Endothelial cell of umbilical vein (primary cell): ENCODE measurements around the gene NQO1. TPM values are rescaled to one million over a fixed set of nuclear protein-coding genes. Genes with fewer than 3 reads are reported as not detected.

Experiments
- BruUV-seq: library from RNA; stranded (reverse); fragments of 400-500 nt; replicated peaks from 2 replicates; lab custom pipeline; 2021; lab: Mats Ljungman, UMichigan
- CTCF ChIA-PET: fragments of 300-600, 350-600 bp; sonication (Branson Sonifier 250); formaldehyde crosslinking; loops from one replicate; lab custom pipeline; 2021; ENCODE audit warnings: antibody characterized with exemption, inconsistent platforms; lab: Charles Lee
- POLR2A ChIA-PET: fragments of 300-600, 350-600 bp; sonication (Branson Sonifier 250); formaldehyde crosslinking; loops from one replicate; lab custom pipeline; 2021; ENCODE audit warnings: antibody characterized with exemption, inconsistent platforms; lab: Charles Lee
- DNase-seq: peaks from one replicate; pipeline ENCODE4 v3.0.0-alpha.2; 2011; ENCODE audit warnings: low read depth, low spot score
- FAIRE-seq: peaks from 2 replicates; lab custom pipeline; 2011; peaks lifted over from hg19 to GRCh38; lab: Jason Lieb, UNC
- H2AFZ ChIP-seq: 2 replicates; pipeline ENCODE4 v1.6.0; 2012; ENCODE audit warnings: low read depth, low read length, control low read depth, inconsistent platforms
- H3K27ac ChIP-seq: 2 replicates; pipeline ENCODE4 v1.5.1; 2011; ENCODE audit warnings: low read depth, mild to moderate bottlenecking, control low read depth, low read length, moderate library complexity; ENCODE audit not compliant: insufficient read depth
- H3K27me3 ChIP-seq, 2 experiments: 2 replicates each; pipeline versions ENCODE4 v1.6.0 to v1.6.1; 2011; ENCODE audit warnings: low read length in 2 of 2, mixed read lengths in 1 of 2; ENCODE audit not compliant: control insufficient read depth in 2 of 2, insufficient read depth in 2 of 2
- H3K36me3 ChIP-seq, 2 experiments: 2 replicates in 1 of 2; 3 replicates in 1 of 2; pipeline ENCODE4 v1.5.1; 2011; ENCODE audit warnings: low read length in 2 of 2, mild to moderate bottlenecking in 1 of 2, moderate library complexity in 1 of 2; ENCODE audit not compliant: control insufficient read depth in 2 of 2, insufficient read depth in 2 of 2; ENCODE audit errors: extremely low read depth in 1 of 2
- H3K4me1 ChIP-seq: 3 replicates; pipeline ENCODE4 v1.5.1; 2011; ENCODE audit warnings: mild to moderate bottlenecking, low read length; ENCODE audit not compliant: control insufficient read depth, insufficient read depth; ENCODE audit errors: extremely low read depth
- H3K4me2 ChIP-seq: 2 replicates; pipeline ENCODE4 v1.6.1; 2011; ENCODE audit warnings: low read length, control low read depth, mixed read lengths; ENCODE audit not compliant: insufficient read depth
- H3K4me3 ChIP-seq, 3 experiments: fragments of 200-600 bp in 1 of 3; sonication (generic), shearing (Covaris generic) in 1 of 3; replicated peaks in 1 of 3; 2 replicates each; pipeline ENCODE4 v1.5.1; 2011 to 2016; ENCODE audit warnings: control low read depth in 3 of 3, low read length in 3 of 3, mild to moderate bottlenecking in 2 of 3, inconsistent platforms in 1 of 3, low read depth in 1 of 3, moderate library complexity in 1 of 3; ENCODE audit not compliant: insufficient read depth in 1 of 3
- H3K79me2 ChIP-seq: 2 replicates; pipeline ENCODE4 v1.6.0; 2012; ENCODE audit warnings: low read length, inconsistent platforms; ENCODE audit not compliant: control insufficient read depth, insufficient read depth
- H3K9ac ChIP-seq: replicated peaks from 2 replicates; pipeline ENCODE3; 2011; ENCODE audit warnings: low read length, control low read depth; ENCODE audit not compliant: insufficient read depth; ENCODE audit errors: extremely low read depth
- H3K9me1 ChIP-seq: replicated peaks from 3 replicates; pipeline ENCODE4 v1.6.0; 2011; ENCODE audit warnings: mild to moderate bottlenecking, low read length; ENCODE audit not compliant: control insufficient read depth, insufficient read depth; ENCODE audit errors: extremely low read depth
- H3K9me3 ChIP-seq: replicated peaks from 2 replicates; pipeline ENCODE4 v1.5.1; 2012; ENCODE audit warnings: low read length, inconsistent platforms; ENCODE audit not compliant: control insufficient read depth, insufficient read depth
- H4K20me1 ChIP-seq: replicated peaks from 2 replicates; pipeline ENCODE3; 2011; ENCODE audit warnings: mild to moderate bottlenecking, low read length; ENCODE audit not compliant: control insufficient read depth, insufficient read depth; ENCODE audit errors: extremely low read depth
- EZH2 ChIP-seq: IDR thresholded peaks from 2 replicates; pipeline ENCODE4 v1.6.1; 2012; ENCODE audit warnings: borderline replicate concordance, low read depth, mild to moderate bottlenecking, moderate library complexity, low read length, inconsistent platforms; ENCODE audit not compliant: severe bottlenecking
- FOS ChIP-seq: IDR thresholded peaks from 2 replicates; pipeline ENCODE4 v1.6.1; 2011; ENCODE audit warnings: mild to moderate bottlenecking, low read length, moderate library complexity, borderline replicate concordance; ENCODE audit not compliant: insufficient read depth
- GATA2 ChIP-seq: IDR thresholded peaks from 2 replicates; pipeline ENCODE4 v1.7.0; 2011; ENCODE audit warnings: low read depth, mild to moderate bottlenecking, moderate library complexity, mixed read lengths, low read length; ENCODE audit not compliant: insufficient read length, insufficient read depth
- JUN ChIP-seq: IDR thresholded peaks from 2 replicates; pipeline ENCODE4 v1.6.1; 2011; ENCODE audit warnings: borderline replicate concordance, low read depth; ENCODE audit not compliant: insufficient read length, insufficient read depth
- MYC ChIP-seq: IDR thresholded peaks from one replicate; pipeline ENCODE4 v1.6.1; 2011; ENCODE audit warnings: mild to moderate bottlenecking, low read depth, low read length
- POLR2A ChIP-seq: IDR thresholded peaks from 2 replicates; pipeline ENCODE4 v1.6.1; 2012; ENCODE audit warnings: low read depth, mild to moderate bottlenecking, control low read depth, low read length
- POLR2AphosphoS5 ChIP-seq: IDR thresholded peaks from 2 replicates; pipeline ENCODE4 v1.6.1; 2012; ENCODE audit warnings: low read depth, mild to moderate bottlenecking, control low read depth, low read length, moderate library complexity; ENCODE audit not compliant: insufficient read depth
- dilution Hi-C: fragments of 300-500 bp; cut with MboI; formaldehyde crosslinking; loops from one replicate; pipeline ENCODE4 v1.15.0; 2019; ENCODE audit warnings: low sequenced_read_pairs; ENCODE audit not compliant: extremely low pct_ligation_motif_present
- intact Hi-C: fragments of 100-400 bp; cut with micrococcal nuclease; formaldehyde crosslinking; loops from one replicate; pipeline ENCODE4 v1.10.0; 2022
- polyA plus RNA-seq, 4 experiments: library from polyadenylated mRNA; depleted of rRNA in 3 of 4; stranded (reverse) in 3 of 4; unstranded in 1 of 4; fragments of >200 nt; gene quantifications; 2 replicates each; pipeline versions ENCODE4 v1.2.1 to v1.2.3, GENCODE V29; 2011 to 2012; ENCODE audit warnings: missing spikeins in 1 of 4
- total RNA-seq: library from RNA; stranded (reverse); gene quantifications from 2 replicates; pipeline ENCODE4 v1.2.3, GENCODE V29; 2021
- TF ChIP-seq, protein P1 (sequence below): IDR thresholded peaks from 2 replicates; pipeline ENCODE4 v1.6.1; 2011; ENCODE audit not compliant: insufficient read depth, insufficient read length
- TF ChIP-seq, protein P2 (sequence below), 2 donors: IDR thresholded peaks; 1 replicate in 1 of 2; 2 replicates in 1 of 2; pipeline ENCODE4 v1.5.1; 2011; ENCODE audit warnings: low read length in 2 of 2, mild to moderate bottlenecking in 2 of 2, moderate library complexity in 2 of 2, control low read depth in 1 of 2, inconsistent platforms in 1 of 2, low read depth in 1 of 2; ENCODE audit not compliant: insufficient read depth in 1 of 2; ENCODE audit errors: extremely low read depth in 1 of 2

NQO1 gene
- total and polyA plus RNA-seq, 2 donors (not counting 3 experiments of a cell fraction or from before 2014, with no cell fraction given) = 257 to 345 TPM

GRCh38 chr16:69701452-69701851 is 24.9 kb downstream of the NQO1 start:
- dilution Hi-C loops (no loop called here), intact Hi-C loops (no loop called here)
- Histone ChIP-seq H3K9me3 (no peaks in the 10 kb centered on the region), H3K27me3 (no peaks in the 10 kb centered on the region), H3K79me2 (no peaks in the 10 kb centered on the region), H3K9me1 (no peaks in the 10 kb centered on the region), H3K27ac (no peak overlapping the region), H3K9ac (no peak overlapping the region), H3K4me1 (peaks cover 4% of the 10 kb centered on the region), H3K4me3 (no peak overlapping the region), H2AFZ (no peak overlapping the region), H3K36me3 (peaks cover 0 to 3% of the 10 kb centered on the region in 2 experiments), H3K4me2 (no peak overlapping the region), H4K20me1 (no peaks in the 10 kb centered on the region)
- FAIRE-seq (no peak), DNase-seq (no peak)
- POLR2A ChIA-PET = no interaction called here
- no peak for TF ChIP-seq FOS
- TF ChIP-seq EZH2 = no peak
- no peak for TF ChIP-seq MYC
- no peak for TF ChIP-seq POLR2A
- TF ChIP-seq, protein P1, sequence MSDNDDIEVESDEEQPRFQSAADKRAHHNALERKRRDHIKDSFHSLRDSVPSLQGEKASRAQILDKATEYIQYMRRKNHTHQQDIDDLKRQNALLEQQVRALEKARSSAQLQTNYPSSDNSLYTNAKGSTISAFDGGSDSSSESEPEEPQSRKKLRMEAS = no peak
- TF ChIP-seq, protein P2, sequence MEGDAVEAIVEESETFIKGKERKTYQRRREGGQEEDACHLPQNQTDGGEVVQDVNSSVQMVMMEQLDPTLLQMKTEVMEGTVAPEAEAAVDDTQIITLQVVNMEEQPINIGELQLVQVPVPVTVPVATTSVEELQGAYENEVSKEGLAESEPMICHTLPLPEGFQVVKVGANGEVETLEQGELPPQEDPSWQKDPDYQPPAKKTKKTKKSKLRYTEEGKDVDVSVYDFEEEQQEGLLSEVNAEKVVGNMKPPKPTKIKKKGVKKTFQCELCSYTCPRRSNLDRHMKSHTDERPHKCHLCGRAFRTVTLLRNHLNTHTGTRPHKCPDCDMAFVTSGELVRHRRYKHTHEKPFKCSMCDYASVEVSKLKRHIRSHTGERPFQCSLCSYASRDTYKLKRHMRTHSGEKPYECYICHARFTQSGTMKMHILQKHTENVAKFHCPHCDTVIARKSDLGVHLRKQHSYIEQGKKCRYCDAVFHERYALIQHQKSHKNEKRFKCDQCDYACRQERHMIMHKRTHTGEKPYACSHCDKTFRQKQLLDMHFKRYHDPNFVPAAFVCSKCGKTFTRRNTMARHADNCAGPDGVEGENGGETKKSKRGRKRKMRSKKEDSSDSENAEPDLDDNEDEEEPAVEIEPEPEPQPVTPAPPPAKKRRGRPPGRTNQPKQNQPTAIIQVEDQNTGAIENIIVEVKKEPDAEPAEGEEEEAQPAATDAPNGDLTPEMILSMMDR (IDR thresholded peaks at IDR 0.05; ENCODE audit: extremely low read depth in 1 of 2, insufficient read depth in 1 of 2, low read depth in 1 of 2, low read length in 2 of 2) = no peak
- no peak for TF ChIP-seq POLR2AphosphoS5
- TF ChIP-seq JUN = no peak
- no peak for TF ChIP-seq GATA2
- CTCF ChIA-PET = no interaction called here
- BruUV-seq = no TSS peak
